ENCODE results near the gene NCAM2.

Gene NCAM2

GRCh38 chr21:20997636-20998455 lies at the start of gene NCAM2:
NCAM2 (plus strand) TSS chr21:20998409.
- DNase-seq = peak; percentile 31

- DNase-seq = no peak
Observed at GRCh38 chr21:20949884-20950283, 48.3 kb upstream of the NCAM2 start.

- DNase-seq = no peak
Observed at GRCh38 chr21:20965816-20966215, 32.4 kb upstream of the NCAM2 start.

- DNase-seq = no peak
Observed at GRCh38 chr21:20968391-20968790, 29.8 kb upstream of the NCAM2 start.

GRCh38 chr21:20970691-20971090 lies 27.5 kb upstream of the NCAM2 start:
- no peak for DNase-seq

- peak; percentile 68 for DNase-seq
Observed at GRCh38 chr21:20971296-20971921, 26.8 kb upstream of the NCAM2 start.

GRCh38 chr21:20994790-20995189 lies 3.4 kb upstream of the NCAM2 start:
- DNase-seq = no peak

- no peak for DNase-seq
Observed at GRCh38 chr21:20996421-20997310, 1.5 kb upstream of the NCAM2 start.

GRCh38 chr21:20997311-20997635 lies 936 bp upstream of the NCAM2 start:
- no peak for DNase-seq

- no peak for DNase-seq
Observed at GRCh38 chr21:20998456-20998789, 214 bp downstream of the NCAM2 start.

- no peak for DNase-seq
Observed at GRCh38 chr21:20998886-20999285, 677 bp downstream of the NCAM2 start.

GRCh38 chr21:20999659-21000058 lies 1.4 kb downstream of the NCAM2 start:
- peak; percentile 41 for DNase-seq

- DNase-seq = no peak
Observed at GRCh38 chr21:21000591-21001175, 2.5 kb downstream of the NCAM2 start.

GRCh38 chr21:21001591-21002100 lies 3.4 kb downstream of the NCAM2 start:
- DNase-seq = no peak

- no peak for DNase-seq
Observed at GRCh38 chr21:21002153-21002552, 3.9 kb downstream of the NCAM2 start.

- peak; percentile 67 for DNase-seq
Observed at GRCh38 chr21:21003701-21004100, 5.5 kb downstream of the NCAM2 start.

- no peak for DNase-seq
Observed at GRCh38 chr21:21007606-21008005, 9.4 kb downstream of the NCAM2 start.

GRCh38 chr21:21010228-21010627 lies 12.0 kb downstream of the NCAM2 start:
- no peak for DNase-seq

GRCh38 chr21:21010698-21011097 lies 12.5 kb downstream of the NCAM2 start:
- no peak for DNase-seq

GRCh38 chr21:21018821-21019220 lies 20.6 kb downstream of the NCAM2 start:
- no peak for DNase-seq

GRCh38 chr21:21019681-21020080 lies 21.5 kb downstream of the NCAM2 start:
- no peak for DNase-seq

- no peak for DNase-seq
Observed at GRCh38 chr21:21025742-21026141, 27.5 kb downstream of the NCAM2 start.

- DNase-seq = no peak
Observed at GRCh38 chr21:21028275-21028820, 30.1 kb downstream of the NCAM2 start.
